Activated naive CD4-positive, alpha-beta T cell treated with anti-CD3 and anti-CD28 coated beads, Interleukin-2, amount 50 U/mL, for 72 hours (primary cell): Measurements from ENCODE around the gene DOK6. TPM values are rescaled to one million over a fixed set of nuclear protein-coding genes. Genes with fewer than 3 reads are reported as not detected.

ENCODE experiments used
- ATAC-seq, 2 donors: fragments of 150-1000 bp; cut with Tn5 transposase; 2 replicates each; pipeline ENCODE4 v1.10.0; 2021; ENCODE audit warnings: mild to moderate bottlenecking in 2 of 2, moderate library complexity in 2 of 2
- DNase-seq, 2 donors: peaks; one replicate each; pipeline ENCODE4 v3.0.0; 2021 to 2022; ENCODE audit warnings: low spot score in 2 of 2
- H3K27ac Mint-ChIP-seq, 2 donors: one replicate each; pipeline ENCODE4 v1.8.0; 2022; ENCODE audit warnings: mild to moderate bottlenecking in 2 of 2, mixed read lengths in 2 of 2
- H3K36me3 Mint-ChIP-seq, 2 donors: one replicate each; pipeline ENCODE4 v1.8.0; 2022; ENCODE audit warnings: mixed read lengths in 2 of 2
- H3K9me3 Mint-ChIP-seq, 2 donors: one replicate each; pipeline ENCODE4 v1.8.0; 2022; ENCODE audit warnings: mixed read lengths in 2 of 2
- total RNA-seq, 2 donors: library from RNA; stranded (reverse); gene quantifications; one replicate each; pipeline ENCODE4 v1.2.3, GENCODE V29; 2022

DOK6 gene
- total RNA-seq, 2 donors from 2014 or later: not detected

DNA sequence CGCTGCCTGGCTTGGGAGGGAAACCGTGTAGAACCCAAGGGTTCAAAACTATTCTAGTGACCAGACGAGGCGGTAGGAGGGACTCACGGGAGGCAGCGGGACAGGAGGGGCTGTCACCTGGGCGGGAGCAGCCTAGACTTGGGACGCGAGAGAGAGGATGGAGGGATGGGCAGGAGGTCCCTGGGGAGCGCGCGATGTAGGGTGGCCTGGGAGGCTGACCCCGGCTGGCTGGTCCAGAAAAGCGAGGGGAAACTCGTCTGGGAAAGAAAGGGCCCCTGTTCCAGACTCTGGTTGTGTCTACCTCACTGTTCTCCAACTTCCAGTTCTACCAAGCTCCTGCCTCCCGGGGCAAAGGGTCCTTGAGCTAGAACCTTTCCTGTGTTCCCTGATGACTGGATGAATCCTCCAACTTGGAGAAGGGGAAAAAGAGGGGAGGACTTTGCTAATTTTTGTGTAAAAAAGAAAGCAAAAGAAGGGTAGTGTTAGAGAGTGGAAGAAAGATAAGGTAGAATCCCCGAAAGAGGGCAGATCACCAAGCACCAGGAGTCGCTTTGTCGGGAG, 1.4 kb downstream of the DOK6 start:
- ATAC-seq: no peak
- no peaks in the 10 kb centered on the region for H3K9me3 Mint-ChIP-seq
- peaks cover 0 to 7% of the 10 kb centered on the region in 2 donors for H3K36me3 Mint-ChIP-seq
- no peak for DNase-seq
- no peak overlapping the region for H3K27ac Mint-ChIP-seq

DNA sequence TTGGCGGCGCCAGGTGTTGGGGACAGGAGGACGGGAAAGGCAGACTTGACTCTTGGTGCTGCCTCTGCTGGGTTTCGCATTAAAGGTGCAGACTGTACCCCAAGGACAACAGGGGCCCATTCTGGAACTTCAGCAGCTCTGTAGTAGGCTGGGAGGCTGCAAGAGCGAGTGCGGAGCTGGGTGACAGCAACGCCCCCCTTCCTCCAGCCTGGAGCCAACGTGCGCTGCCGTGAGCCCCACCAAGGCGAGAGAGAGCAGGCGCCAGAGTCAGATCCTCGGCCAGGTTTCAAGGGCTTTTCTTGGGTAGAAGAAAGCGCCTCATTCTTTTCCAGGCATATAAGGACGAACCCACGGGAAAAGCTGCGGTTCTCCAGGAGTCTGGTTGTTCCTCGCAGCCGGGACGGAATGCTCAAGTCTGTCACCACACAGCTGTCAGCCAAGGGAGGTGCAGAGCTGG, 1.9 kb downstream of the DOK6 start:
- DNase-seq: no peak
- no peak overlapping the region for H3K27ac Mint-ChIP-seq
- no peak for ATAC-seq
- H3K9me3 Mint-ChIP-seq: no peaks in the 10 kb centered on the region
- peaks cover 0 to 7% of the 10 kb centered on the region in 2 donors for H3K36me3 Mint-ChIP-seq

DNA sequence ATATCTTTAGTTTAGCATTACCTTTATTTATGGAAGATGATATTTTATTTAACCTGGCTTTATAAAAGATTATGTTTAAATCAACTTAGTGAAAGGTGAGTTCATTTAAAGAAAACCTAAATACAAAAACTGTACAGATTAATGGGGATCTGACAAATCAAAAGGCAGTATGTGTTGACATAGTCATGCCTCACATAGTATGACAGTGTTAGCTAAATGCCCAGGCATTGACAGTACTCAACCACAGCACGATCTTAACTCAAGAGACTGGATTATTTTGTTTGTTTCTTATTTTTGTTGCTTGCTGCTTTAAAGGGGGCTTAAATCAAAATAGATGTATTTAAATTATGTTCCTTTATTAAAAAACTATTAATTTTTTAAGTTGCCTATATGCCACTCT, 7.8 kb downstream of the DOK6 start:
- Mint-ChIP-seq H3K27ac (no peak overlapping the region), H3K36me3 (no peaks in the 10 kb centered on the region), H3K9me3 (no peaks in the 10 kb centered on the region)
- ATAC-seq (no peak), DNase-seq (no peak)

DNA sequence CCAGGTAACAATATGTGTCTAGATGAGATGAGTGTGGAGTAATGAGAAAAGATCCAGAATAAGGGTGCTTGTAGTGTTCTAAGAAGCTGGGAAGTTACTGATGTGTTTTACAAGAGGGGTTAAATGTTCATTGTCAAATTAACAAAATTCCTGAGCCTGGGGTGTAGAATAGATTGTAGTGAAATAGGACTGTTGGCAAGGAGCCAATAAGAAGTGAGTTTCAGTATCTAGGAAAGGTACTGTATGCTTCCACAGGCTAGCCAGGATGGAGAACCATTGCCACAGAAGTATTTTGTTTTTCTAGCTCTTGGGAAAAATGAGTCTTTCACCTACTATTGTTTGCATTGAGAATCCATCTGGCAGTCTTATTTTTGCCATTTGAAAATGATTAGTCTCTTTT, 10.5 kb downstream of the DOK6 start:
- Mint-ChIP-seq H3K36me3 (no peaks in the 10 kb centered on the region), H3K9me3 (no peaks in the 10 kb centered on the region), H3K27ac (no peak overlapping the region)
- DNase-seq (no peak), ATAC-seq (no peak)

DNA sequence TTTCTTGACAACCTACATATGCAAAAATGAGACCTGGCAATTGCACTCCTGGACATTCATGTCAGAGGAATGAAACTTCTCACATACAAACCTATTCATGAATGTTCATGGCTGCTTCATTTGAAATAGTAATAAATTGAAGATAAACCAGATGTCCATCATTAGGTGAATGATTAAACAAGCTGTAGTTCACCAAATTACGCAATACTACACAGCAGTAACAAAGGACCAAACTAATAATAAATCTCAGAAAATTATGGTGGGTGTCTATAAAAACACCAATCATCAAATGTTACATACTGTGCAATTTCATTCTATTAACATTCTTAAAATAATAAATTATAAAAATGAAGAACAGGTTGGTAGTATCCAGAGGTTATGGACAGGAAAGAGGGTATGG, 13.5 kb downstream of the DOK6 start:
- Mint-ChIP-seq H3K36me3 (no peaks in the 10 kb centered on the region), H3K9me3 (peaks cover 0 to 3% of the 10 kb centered on the region in 2 donors), H3K27ac (no peak overlapping the region)
- DNase-seq: no peak
- ATAC-seq: no peak

DNA sequence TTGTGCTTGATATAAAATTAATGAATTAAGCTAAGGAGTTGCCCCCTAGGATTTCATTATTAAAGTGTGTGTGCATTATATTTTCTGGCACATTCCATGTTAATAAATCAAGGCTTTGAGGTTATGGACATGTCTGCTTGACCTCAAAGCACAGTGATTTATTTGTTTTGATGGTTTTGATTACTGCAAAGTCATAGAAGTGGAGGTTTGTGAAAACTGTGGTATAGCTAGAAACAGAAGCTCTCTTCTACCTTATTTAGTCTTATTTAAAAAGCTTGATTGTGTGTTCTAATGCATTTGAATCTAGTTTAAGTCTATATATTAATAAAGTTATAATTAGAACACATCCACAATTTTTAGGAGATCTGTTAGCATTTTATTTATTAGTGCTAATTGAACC, 32.2 kb downstream of the DOK6 start:
- Mint-ChIP-seq H3K27ac (no peak overlapping the region), H3K9me3 (no peaks in the 10 kb centered on the region), H3K36me3 (no peaks in the 10 kb centered on the region)
- DNase-seq (no peak), ATAC-seq (no peak)

DNA sequence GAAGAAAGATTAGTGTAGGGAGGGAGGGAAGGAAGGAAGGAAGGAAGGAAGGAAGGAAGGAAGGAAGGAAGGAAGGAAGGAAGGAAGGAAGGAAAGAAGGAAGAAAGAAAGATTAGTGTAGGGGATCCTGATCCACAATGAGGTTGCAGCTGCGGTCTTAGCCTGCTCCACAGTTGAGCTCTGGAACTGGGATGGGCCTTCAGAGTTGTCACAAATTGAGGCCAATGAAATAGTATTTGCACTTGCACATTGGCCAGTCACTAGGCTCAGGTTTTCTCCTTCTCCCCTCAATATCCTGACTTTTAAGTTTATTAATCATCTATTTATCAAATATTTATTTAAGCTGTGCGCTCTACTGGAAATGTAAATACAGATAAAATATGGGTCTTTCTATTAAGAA, 34.3 kb downstream of the DOK6 start:
- H3K36me3 Mint-ChIP-seq: no peaks in the 10 kb centered on the region
- ATAC-seq: no peak
- H3K27ac Mint-ChIP-seq: no peak overlapping the region
- DNase-seq: no peak
- peaks cover 0 to 6% of the 10 kb centered on the region in 2 donors for H3K9me3 Mint-ChIP-seq

DNA sequence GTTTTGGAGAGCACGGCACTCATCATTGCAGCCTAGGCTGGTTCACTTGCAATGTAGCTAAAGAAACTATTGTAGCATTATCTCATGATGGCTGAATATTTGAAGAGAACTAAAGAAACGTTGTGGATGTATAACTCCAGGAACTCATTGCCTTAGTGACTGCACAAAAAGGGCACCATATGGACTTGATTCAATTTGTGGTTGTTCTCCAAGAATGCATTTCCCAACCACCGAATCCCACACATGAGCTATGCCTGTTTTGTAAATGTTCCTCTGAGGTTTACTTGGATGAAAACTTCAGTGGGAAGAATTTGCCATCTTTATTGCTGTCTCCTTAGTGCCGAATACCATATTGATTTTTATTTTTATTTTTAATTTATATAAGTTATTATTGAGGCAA, 43.5 kb downstream of the DOK6 start:
- ATAC-seq (no peak), DNase-seq (no peak)
- Mint-ChIP-seq H3K9me3 (peaks cover 7 to 13% of the 10 kb centered on the region in 2 donors), H3K27ac (no peak overlapping the region), H3K36me3 (no peaks in the 10 kb centered on the region)

DNA sequence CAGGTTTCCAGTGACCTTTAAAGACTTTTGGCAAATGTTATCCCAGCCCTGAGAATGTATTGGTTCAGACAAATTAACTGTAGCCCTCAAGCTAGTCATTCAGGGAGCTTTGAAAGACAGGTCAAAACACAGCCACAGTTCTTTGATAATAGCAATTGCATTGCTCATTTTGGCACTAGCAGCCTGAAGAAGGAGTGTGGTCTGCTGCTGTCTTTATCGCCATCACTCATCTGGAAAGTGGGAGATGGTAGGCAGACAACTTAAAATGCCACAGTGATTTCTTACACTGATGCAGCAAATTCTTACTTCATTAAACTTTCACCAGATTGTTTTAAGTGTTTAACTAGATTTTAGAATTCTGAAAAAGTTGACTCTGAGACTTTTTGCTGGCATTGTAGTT, 47.2 kb downstream of the DOK6 start:
- H3K9me3 Mint-ChIP-seq: peaks cover 7% of the 10 kb centered on the region in 2 donors
- H3K36me3 Mint-ChIP-seq: no peaks in the 10 kb centered on the region

DNA sequence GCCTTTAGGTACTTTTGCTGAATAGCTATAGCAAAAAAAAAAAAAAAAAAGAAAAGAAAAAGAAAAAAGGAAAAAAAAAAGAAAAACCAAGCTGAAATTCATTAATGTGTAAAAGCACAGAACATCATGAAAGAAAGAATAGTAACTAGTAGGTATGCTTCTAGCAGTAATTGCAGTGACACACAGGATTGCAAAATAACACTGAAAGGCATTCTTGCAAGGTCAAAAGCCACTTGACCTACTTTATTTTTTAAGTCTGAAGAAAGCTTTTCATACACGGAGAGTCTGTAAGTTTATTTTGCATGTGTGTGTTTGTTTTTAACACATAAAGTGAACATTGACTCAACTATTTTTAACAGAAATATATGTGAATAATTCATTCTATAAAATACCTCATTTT, 54.4 kb downstream of the DOK6 start:
- H3K9me3 Mint-ChIP-seq: no peaks in the 10 kb centered on the region
- H3K27ac Mint-ChIP-seq: no peak overlapping the region

More for the DNA sequence above, 47.2 kb downstream of the DOK6 start:
- ATAC-seq: no peak
- DNase-seq: no peak
- no peak overlapping the region for H3K27ac Mint-ChIP-seq

DNA sequence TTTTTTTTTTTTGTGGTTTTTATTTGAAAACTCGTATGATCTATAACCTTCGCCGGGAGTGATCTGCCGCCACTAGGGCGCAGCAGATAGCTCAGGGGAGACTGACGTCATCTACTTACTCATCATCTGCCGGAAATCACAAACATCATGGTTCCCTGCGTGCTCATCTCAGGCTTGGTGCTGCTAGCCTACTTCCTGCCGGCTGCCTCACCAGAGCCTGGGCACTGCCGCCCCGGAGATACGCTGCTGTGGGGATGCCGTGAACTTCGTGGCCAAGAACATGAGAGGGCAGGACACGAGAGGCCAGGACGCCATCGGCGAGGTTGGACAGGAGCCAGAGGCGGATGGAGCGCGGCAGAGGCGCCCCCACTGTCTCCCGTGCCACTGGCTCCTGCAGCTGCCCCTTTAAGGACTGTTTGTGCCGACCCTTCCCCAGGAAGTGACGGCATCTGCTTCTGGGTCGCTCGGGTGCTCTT, 68.8 kb downstream of the DOK6 start:
- no peaks in the 10 kb centered on the region for H3K36me3 Mint-ChIP-seq
- ATAC-seq (peak; percentile 59 to 74), DNase-seq (peak in 1 of 2 donors; percentile 42)
- H3K9me3 Mint-ChIP-seq: no peaks in the 10 kb centered on the region
- peak overlapping the region in 1 of 2 donors; percentile 9 for H3K27ac Mint-ChIP-seq

More for the DNA sequence above, 54.4 kb downstream of the DOK6 start:
- no peaks in the 10 kb centered on the region for H3K36me3 Mint-ChIP-seq
- no peak for ATAC-seq
- DNase-seq: no peak

DNA sequence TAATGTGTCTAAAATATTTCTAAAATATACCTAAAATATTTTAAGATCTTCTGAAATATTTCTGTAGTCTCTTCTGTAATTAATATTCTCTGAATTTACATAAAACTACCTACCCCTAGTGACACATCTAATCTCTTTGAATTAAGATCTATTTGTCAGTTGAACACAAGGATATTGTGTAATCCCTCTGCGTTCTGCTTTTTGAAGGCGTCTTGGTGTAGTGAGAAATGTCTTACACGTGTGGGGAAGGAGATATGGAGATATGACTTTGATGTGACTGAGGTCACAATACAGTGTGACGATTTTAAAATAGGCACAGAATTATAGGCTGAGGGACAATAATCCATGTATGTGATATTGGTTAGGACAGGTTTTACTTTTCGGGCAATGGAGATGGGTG, 79.8 kb downstream of the DOK6 start:
- no peaks in the 10 kb centered on the region for H3K9me3 Mint-ChIP-seq
- ATAC-seq (no peak), DNase-seq (no peak)
- H3K36me3 Mint-ChIP-seq: no peaks in the 10 kb centered on the region
- H3K27ac Mint-ChIP-seq: no peak overlapping the region

DNA sequence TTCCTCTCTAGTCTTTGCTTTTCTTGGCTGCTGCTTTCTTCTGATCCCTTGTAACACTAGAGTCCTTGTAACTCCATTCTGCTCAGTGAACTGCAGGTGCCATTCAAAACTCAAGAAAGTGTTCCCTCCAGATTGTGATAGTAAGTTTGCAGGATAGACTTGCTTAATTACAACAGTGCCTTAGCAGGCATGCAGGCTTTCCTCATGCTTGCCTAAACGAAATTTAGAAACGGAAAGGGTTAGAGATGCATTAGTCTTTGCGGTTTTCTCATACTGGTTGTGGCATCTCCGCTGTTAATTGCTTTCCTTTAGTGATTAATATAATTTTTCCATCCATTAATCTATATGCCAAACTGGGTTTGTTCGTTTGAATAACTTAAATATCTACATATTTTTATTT, 82.9 kb downstream of the DOK6 start:
- Mint-ChIP-seq H3K36me3 (no peaks in the 10 kb centered on the region), H3K27ac (no peak overlapping the region), H3K9me3 (peaks cover 0 to 5% of the 10 kb centered on the region in 2 donors)
- DNase-seq: no peak
- ATAC-seq: no peak

DNA sequence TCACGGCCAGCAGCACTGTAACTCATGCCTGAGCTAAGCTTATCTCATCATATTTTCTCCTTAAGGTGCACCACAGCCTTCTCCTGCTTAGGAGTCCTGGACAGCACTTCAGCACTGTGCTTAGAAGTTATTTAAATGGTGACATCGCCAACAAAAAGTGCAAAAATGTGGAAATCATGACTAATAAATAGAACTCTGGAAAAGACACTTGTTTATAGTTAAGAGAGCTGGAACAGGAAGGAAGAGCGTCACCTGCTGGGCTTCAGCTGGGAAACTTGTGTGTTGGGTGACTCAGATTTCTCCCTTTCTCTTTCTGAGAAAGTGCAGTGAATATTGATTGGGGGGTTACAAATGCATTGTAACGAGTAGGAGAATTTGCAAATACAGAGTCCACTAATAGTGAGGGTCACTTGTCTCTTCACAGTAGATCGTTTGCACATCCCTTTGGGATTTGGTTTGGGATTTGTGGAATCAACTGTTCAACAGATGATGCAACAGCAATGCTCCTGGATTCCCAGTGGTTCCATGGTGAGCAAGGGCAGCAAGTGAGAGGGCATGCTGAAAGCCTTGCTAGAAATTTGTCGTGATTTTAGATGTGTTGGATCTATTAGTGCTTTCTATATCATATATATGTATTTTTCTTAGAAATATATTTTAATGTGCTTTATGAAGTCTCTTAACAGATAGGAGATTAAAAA, 84.2 kb downstream of the DOK6 start:
- Mint-ChIP-seq H3K27ac (no peak overlapping the region), H3K36me3 (no peaks in the 10 kb centered on the region), H3K9me3 (peaks cover 0 to 5% of the 10 kb centered on the region in 2 donors)
- ATAC-seq: no peak
- no peak for DNase-seq

DNA sequence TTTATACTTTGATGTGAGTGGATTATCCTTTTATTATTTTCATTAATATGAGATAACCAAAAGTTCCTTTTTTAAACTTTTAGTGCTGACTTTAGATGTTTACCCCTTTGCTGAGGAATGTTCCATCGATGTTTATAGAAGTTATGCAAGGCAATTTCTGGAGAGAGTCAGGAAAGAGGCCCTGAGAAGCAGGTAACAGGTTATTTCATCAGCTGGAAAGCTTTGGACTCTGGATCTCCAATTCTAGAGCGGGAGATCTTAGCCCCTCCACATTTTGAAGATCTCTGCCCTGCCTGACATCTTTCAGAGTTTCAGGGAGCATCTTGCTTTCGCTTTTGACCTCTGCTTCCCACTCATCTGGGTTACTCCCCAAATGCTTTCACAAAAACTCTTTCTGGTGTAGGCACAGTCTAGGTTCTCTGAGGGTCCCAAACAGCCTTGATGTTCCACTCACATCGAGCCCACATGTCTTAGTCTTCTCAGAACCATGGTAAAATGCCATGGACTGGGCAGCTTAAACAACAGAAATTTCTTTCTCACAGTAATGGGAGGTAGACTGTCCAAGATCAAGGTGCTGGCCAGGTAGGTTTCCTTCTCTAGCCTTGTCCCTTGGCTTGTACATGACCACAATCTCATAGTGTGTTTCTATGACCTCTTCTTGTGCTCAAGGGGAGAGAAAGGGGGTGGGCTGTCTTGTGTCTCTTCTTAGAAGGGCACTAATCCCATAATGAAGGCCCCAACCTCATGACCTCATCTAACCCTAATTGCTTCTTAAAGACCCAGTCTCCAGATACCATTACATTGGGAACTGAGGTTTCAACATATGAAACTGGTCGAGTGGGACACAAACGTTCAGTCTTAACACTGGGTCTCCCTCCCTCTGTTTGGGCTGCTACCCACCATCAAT, 87.1 kb downstream of the DOK6 start:
- DNase-seq (no peak), ATAC-seq (no peak)
- Mint-ChIP-seq H3K9me3 (peaks cover 0 to 5% of the 10 kb centered on the region in 2 donors), H3K27ac (no peak overlapping the region), H3K36me3 (no peaks in the 10 kb centered on the region)

DNA sequence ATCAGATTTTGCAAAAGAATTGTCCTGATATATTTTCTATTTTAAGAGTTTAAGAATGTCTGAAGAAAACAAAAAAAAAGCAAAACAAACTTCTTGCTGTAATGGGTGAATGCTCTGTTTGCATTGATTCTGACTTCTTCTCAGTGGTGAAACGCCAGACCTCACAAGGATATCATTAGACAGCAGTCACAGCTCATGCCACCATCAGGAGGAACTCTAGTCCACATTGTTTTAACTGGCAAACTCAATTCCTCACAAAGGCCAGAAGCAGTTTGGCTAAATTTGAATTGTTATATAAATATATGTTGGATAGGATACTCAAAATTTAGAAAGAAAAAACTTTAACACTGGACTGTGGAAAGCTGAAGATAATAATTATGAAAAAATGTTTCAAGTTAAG, 89.4 kb downstream of the DOK6 start:
- ATAC-seq: no peak
- H3K9me3 Mint-ChIP-seq: peaks cover 0 to 5% of the 10 kb centered on the region in 2 donors
- no peak for DNase-seq
- H3K27ac Mint-ChIP-seq: no peak overlapping the region
- no peaks in the 10 kb centered on the region for H3K36me3 Mint-ChIP-seq

DNA sequence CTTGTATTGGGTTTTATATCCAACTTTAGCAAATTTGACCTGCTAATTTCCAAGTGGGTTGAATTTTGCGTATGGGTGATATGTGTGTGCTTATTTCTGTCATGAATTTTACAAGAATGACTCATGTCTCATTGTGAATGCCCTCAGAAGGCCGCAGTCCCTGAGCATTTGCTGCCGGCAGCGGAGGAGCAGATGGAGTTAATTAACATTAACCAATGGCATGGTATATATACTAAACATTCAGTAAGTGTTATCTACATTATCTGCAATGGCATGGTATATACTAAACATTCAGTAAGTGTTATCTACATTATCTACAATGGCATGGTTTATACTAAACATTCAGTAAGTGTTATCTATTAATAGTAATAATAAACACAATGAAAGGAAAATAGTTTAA, 90.1 kb downstream of the DOK6 start:
- no peak overlapping the region for H3K27ac Mint-ChIP-seq
- peaks cover 0 to 5% of the 10 kb centered on the region in 2 donors for H3K9me3 Mint-ChIP-seq
- DNase-seq (no peak), ATAC-seq (no peak)
- no peaks in the 10 kb centered on the region for H3K36me3 Mint-ChIP-seq
